Measurements from ENCODE around the gene ACSF2. TPM values are rescaled to one million over a fixed set of nuclear protein-coding genes. Genes with fewer than 3 reads are reported as not detected.
A peak's percentile ranks its signal among the peaks of the same experiment; 100 is the strongest.
"Not testable (repeated sequence)": the region's sequence is repeated elsewhere in the genome, so short reads cannot be mapped to it uniquely, and the experiment has no call there.

The ACSF2 gene
- total RNA-seq, 1 donor from 2014 or later: 70.4 TPM

DNA sequence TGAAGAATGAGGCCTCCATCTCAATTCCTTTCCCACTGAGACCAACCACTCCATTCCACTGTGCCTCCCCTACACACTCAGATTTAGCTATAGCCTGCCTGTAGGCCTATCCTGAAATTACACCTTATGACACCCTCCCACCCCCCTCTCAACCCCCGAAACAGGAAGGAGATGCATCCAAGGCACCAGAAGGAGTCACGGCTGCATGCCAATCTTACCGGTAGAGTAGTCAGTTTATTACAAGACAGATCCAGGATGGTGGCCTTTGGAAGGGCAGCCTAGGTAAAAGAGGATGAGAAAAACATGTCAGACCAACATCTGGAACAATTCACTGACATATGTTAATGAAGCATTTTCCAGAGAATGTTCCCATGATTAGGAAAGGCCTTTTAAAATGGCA is 31.3 kb upstream of the ACSF2 start:
- peaks cover 25% of the 10 kb centered on the region for H3K4me1 ChIP-seq
- TF ChIP-seq, protein P1, sequence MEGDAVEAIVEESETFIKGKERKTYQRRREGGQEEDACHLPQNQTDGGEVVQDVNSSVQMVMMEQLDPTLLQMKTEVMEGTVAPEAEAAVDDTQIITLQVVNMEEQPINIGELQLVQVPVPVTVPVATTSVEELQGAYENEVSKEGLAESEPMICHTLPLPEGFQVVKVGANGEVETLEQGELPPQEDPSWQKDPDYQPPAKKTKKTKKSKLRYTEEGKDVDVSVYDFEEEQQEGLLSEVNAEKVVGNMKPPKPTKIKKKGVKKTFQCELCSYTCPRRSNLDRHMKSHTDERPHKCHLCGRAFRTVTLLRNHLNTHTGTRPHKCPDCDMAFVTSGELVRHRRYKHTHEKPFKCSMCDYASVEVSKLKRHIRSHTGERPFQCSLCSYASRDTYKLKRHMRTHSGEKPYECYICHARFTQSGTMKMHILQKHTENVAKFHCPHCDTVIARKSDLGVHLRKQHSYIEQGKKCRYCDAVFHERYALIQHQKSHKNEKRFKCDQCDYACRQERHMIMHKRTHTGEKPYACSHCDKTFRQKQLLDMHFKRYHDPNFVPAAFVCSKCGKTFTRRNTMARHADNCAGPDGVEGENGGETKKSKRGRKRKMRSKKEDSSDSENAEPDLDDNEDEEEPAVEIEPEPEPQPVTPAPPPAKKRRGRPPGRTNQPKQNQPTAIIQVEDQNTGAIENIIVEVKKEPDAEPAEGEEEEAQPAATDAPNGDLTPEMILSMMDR (IDR thresholded peaks at IDR 0.05): no peak
- ATAC-seq (no peak), DNase-seq (no peak)
- intact Hi-C loops (cut with DNase I): no loop called here
- H3K4me3 ChIP-seq: no peak overlapping the region
- no peak overlapping the region for H3K27ac ChIP-seq
- no peaks in the 10 kb centered on the region for H3K9me3 ChIP-seq
- no peaks in the 10 kb centered on the region for H3K27me3 ChIP-seq (ENCODE audit: low read depth)
- H3K36me3 ChIP-seq: peaks cover 55% of the 10 kb centered on the region

DNA sequence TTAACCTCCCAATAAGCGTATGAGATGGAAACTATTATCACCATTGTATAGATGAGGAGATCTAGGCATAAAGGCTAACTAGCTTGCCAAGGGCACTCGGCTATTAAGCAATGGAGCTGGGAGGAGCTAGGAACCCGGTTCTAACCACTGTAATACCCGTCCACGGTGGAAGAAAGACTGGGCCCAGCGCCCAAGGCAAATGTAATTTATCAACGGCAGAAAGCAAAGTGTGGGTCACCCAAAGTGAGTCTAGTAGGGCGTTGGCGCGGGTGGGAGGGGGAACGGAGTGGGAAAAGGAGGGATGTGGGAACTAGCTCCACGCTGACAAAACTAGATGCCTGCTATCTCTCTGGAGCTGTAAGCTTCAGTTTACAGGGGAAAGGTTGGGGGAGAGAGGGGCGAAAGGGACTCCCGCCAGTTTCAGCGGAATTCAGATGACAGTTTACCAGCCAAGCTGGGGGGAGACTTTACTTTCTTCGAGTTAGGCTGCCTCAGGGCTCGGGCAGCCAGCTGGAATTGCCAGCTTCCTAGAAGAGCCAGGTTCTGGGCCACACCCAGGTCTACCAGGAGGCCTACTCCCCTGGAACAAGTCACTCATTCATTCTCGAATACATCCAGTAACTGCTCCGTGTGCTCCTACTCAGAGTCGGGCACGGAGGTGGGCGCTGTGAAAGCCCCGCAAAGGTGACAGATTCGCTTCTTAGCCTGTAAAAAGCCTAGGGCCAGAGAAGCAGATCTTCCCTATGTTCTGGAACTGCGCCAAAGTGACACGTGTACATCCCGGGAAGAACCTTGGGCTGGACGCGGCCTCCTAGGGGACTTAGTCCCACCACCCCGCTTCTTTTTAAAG is 29.5 kb upstream of the ACSF2 start:
- intact Hi-C loops (cut with DNase I): no loop called here
- DNase-seq (peak; percentile 70), ATAC-seq (peak; percentile 79 to 86)
- TF ChIP-seq, protein P1 (IDR thresholded peaks at IDR 0.05): no peak
- peaks cover 25% of the 10 kb centered on the region for H3K4me1 ChIP-seq
- H3K4me3 ChIP-seq: peak overlapping the region; percentile 81
- H3K27me3 ChIP-seq (ENCODE audit: low read depth): no peaks in the 10 kb centered on the region
- H3K36me3 ChIP-seq: peaks cover 37% of the 10 kb centered on the region
- H3K9me3 ChIP-seq: no peaks in the 10 kb centered on the region
- peak overlapping the region; percentile 88 for H3K27ac ChIP-seq

DNA sequence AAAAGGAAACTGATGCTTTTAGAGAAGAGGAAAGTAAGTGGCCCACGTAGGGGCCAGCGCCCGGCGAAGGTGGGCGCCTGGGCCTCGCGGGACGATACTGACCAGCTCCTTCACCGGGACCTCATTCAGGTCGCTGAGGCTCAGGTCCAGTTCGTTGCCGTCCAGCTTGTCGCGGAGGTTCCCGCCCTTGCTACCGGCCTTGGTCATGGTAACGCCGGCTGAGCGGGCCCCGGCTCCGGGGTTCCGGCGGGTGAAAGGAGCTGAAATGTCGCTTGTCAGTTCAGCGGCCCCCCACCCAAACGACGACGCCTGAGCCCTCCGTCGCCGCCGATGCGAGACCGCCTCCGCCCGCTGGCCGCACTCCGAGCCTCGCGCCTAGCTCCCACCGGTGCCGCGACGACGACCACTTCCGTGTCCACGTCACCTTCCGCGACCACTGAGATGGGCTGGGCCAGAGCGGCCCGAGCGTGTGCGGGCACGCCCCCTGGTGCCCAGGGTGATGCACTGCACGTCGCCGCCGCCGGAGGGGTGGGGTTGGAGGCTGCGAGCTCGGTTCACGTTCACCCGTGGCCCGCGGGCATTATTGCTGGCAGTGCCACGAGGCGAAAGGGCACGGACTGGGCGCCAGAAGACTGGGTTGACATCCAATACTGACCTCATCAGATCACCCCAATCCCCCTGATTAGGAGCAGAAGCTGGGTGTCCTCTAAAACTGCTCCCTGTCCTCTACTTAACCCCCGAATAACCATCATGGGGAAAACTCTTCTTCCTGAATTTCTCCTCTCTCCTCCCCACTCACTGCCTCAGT is 28.7 kb upstream of the ACSF2 start, which contains the start of gene LRRC59:
Gene LRRC59 (minus strand): TSS at position 413 of the 808 bp plus-strand sequence. CDS start 206 bp downstream, at position 207.
- TF ChIP-seq, protein P1 (IDR thresholded peaks at IDR 0.05): peak; percentile 98
- Histone ChIP-seq H3K27me3 (ENCODE audit: low read depth) (no peaks in the 10 kb centered on the region), H3K27ac (peak within 1 kb of the TSS; percentile 88), H3K4me3 (peak within 1 kb of the TSS; percentile 81), H3K4me1 (peaks cover 25% of the 10 kb centered on the region), H3K36me3 (peaks cover 29% of the 10 kb centered on the region), H3K9me3 (no peaks in the 10 kb centered on the region)
- peak; percentile 98 to 100 for ATAC-seq
- peak; percentile 94 for DNase-seq
- intact Hi-C loops (cut with DNase I): no loop called here

DNA sequence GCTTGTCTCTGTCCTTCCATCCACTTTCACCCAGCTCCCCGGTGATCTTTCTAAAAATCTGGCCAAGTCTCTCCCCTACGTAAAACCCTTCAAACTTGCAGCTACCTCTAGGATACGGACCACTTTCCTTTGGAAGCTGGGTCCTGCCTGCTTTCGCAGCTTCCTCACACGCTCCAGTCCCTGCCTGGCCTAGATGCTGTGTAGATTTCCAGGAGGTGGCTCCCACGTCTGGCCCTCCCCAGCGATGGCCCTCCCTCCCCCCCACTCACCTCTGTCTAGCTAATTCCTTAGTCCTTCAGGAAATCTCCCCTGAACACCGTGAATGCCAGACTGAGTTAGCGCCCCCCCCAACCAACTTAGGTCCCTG is 28.1 kb upstream of the ACSF2 start:
- intact Hi-C loops (cut with DNase I): no loop called here
- H3K4me1 ChIP-seq: peaks cover 25% of the 10 kb centered on the region
- H3K27me3 ChIP-seq (ENCODE audit: low read depth): no peaks in the 10 kb centered on the region
- no peaks in the 10 kb centered on the region for H3K9me3 ChIP-seq
- TF ChIP-seq, protein P1 (IDR thresholded peaks at IDR 0.05): no peak
- peak overlapping the region; percentile 81 for H3K4me3 ChIP-seq
- peak overlapping the region; percentile 88 for H3K27ac ChIP-seq
- ATAC-seq: no peak
- no peak for DNase-seq
- peaks cover 23% of the 10 kb centered on the region for H3K36me3 ChIP-seq

DNA sequence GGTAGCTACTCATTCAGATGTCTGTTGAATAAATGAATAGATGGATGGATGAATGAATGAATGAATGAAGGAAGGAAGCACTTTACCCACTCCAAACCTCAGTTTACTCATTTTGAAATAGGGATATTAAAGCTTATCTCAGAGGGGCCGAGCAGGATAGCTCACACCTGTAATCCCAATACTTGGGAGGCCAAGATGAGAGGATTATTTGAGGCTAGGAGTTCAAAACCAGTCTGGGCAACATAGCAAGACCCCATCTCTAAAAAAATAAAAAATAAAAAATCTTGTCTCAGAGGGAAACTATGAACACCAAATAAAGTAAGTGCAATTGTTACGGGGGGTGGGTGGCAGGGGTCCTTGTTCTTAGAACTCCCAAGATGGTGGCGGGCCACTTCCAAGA is 27.3 kb upstream of the ACSF2 start:
- H3K27ac ChIP-seq; H3K9me3 ChIP-seq; H3K27me3 ChIP-seq (ENCODE audit: low read depth); ATAC-seq; H3K4me3 ChIP-seq; intact Hi-C loops (cut with DNase I); DNase-seq: not testable (repeated sequence)
- Histone ChIP-seq H3K36me3 (peaks cover 15% of the 10 kb centered on the region), H3K4me1 (peaks cover 25% of the 10 kb centered on the region)

DNA sequence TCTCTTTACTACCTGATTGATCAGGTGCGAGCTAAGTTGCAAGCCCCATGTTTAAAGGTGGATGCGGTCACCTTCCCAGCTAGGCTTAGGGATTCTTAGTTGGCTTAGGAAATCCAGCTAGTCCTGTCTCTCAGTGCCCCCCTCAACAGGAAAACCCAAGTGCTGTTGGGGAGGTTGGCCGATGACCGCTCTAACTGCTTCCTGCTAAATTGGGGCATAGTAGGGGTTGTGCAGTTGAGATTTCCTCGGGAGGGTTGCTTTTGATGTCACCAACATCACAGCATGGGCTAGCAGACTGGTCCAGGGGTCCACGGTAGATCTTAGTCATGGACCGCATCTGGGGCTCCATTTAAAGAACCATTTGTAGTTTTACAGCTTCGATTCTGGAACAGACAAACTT is 26.4 kb upstream of the ACSF2 start:
- H3K36me3 ChIP-seq; H3K27me3 ChIP-seq (ENCODE audit: low read depth); ATAC-seq; DNase-seq; intact Hi-C loops (cut with DNase I); H3K27ac ChIP-seq; H3K4me3 ChIP-seq; H3K9me3 ChIP-seq: not testable (repeated sequence)
- H3K4me1 ChIP-seq: peaks cover 25% of the 10 kb centered on the region

DNA sequence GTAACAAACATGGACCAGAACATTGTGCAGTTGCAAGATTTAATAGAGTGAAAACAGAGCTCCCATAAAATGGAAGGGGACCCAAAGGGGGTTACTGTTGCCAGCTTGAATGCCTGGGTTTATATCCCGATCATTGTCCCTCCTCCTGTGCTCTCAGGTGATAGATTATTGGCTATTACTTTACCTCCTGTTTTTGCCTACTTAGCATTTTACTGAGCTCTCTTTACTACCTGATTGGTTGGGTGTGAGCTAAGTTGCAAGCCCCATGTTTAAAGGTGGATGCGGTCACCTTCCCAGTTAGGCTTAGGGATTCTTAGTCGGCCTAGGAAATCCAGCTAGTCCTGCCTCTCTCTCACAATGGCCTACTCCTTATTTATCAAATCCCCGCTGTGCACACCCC is 20.7 kb upstream of the ACSF2 start:
- H3K36me3 ChIP-seq; H3K4me1 ChIP-seq; ATAC-seq; H3K27me3 ChIP-seq (ENCODE audit: low read depth); H3K4me3 ChIP-seq; DNase-seq; H3K27ac ChIP-seq; intact Hi-C loops (cut with DNase I); H3K9me3 ChIP-seq: not testable (repeated sequence)

Data from lower lobe of right lung (tissue), 2 donors.